ENCODE data around the gene ZXDC. TPM values are rescaled to one million over a fixed set of nuclear protein-coding genes. Genes with fewer than 3 reads are reported as not detected.

The ZXDC gene
- total RNA-seq, 4 donors from 2014 or later = 22.7 to 47.0 (median 27.9) TPM

DNA sequence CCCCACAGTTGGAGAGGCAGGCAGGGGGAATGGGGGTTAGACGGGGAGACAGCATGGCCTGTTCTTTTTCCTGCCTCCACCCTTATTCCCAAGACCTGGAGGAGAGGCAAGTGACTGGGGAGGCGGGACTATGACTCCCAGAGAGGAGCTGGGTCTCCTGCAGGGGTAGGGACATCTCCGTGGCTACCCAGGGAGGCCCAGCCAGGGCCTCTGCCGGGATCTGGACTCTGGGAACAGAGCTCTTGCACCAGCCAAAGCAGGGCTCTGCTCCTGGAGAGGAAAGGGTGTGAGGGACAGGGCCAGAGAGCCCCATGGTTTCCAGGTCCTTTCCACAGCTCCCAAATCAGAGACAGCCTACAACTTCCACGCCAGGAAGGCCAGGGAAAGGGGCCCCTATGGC lies 58.2 kb downstream of the ZXDC start:
- DNase-seq (ENCODE audit: low spot score) (no peak), ATAC-seq (ENCODE audit: low FRiP score) (no peak)
- TF ChIP-seq, protein P1, sequence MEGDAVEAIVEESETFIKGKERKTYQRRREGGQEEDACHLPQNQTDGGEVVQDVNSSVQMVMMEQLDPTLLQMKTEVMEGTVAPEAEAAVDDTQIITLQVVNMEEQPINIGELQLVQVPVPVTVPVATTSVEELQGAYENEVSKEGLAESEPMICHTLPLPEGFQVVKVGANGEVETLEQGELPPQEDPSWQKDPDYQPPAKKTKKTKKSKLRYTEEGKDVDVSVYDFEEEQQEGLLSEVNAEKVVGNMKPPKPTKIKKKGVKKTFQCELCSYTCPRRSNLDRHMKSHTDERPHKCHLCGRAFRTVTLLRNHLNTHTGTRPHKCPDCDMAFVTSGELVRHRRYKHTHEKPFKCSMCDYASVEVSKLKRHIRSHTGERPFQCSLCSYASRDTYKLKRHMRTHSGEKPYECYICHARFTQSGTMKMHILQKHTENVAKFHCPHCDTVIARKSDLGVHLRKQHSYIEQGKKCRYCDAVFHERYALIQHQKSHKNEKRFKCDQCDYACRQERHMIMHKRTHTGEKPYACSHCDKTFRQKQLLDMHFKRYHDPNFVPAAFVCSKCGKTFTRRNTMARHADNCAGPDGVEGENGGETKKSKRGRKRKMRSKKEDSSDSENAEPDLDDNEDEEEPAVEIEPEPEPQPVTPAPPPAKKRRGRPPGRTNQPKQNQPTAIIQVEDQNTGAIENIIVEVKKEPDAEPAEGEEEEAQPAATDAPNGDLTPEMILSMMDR (IDR thresholded peaks at IDR 0.05) = no peak

DNA sequence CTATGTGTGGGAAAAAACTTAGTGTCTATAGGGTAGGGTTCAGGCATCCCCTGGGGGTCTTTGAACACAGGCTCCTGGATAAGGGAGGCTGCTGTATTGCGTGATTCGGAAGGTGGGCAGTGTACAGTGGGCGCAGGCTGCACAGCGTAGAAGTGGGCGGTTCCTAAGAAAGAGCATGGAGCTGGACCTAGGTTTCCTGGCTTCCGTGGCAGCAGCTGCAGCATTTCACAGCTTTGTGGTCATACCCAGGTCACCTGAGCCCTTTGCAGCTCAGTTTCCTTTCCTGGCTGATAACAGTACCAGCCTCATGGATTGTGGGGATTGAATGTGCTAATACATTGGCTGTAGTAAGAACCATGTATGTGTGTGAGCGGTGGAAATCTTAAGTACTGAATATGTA lies 58.7 kb downstream of the ZXDC start:
- ATAC-seq (ENCODE audit: low FRiP score) (no peak), DNase-seq (ENCODE audit: low spot score) (no peak)
- TF ChIP-seq, protein P1 (IDR thresholded peaks at IDR 0.05) = no peak

DNA sequence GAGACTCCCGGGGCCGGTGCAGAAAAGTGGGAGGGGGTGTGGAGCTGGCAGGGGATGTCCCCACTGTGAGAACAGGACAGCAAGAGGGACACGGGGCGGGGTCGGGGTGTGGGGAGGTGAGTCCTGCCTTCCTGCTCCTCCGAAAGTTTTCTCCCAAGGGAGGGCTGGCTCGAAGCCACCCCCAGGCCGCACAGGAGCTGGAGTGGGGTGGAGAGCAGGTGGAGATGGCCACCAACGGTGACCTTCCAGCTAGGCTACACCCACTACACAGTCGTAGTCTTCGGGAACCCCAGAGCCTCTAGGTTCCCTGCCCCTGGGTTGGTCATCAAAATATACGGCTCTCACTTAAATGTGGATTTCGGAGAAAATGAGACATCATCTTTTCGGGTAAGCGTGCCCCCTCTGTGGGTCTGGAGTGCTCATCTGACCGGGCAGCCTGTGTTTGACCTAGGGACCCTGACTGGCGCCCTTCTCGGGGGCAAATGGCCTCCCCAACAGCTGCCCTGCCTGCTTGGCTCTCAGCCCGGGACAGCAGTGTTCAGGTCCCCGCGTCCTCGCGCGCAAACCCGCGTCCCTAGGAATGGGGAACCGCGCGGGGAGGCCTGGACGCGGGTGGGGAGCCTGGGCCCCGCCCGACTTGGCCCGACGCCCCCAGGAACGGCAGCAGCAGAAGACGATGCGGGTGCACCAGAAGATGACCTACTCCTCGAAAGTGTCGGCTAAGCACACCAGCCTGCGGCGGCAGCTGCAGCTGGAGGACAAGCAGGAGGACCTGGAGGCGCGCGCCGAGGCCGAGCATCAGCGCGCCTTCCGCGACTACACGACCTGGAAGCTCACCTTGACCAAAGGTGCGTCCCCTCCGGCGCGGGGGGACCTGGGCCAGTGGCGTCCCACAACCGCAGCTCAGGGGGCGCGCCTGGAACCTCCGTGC lies 59.8 kb downstream of the ZXDC start:
- ATAC-seq (ENCODE audit: low FRiP score) = no peak

DNA sequence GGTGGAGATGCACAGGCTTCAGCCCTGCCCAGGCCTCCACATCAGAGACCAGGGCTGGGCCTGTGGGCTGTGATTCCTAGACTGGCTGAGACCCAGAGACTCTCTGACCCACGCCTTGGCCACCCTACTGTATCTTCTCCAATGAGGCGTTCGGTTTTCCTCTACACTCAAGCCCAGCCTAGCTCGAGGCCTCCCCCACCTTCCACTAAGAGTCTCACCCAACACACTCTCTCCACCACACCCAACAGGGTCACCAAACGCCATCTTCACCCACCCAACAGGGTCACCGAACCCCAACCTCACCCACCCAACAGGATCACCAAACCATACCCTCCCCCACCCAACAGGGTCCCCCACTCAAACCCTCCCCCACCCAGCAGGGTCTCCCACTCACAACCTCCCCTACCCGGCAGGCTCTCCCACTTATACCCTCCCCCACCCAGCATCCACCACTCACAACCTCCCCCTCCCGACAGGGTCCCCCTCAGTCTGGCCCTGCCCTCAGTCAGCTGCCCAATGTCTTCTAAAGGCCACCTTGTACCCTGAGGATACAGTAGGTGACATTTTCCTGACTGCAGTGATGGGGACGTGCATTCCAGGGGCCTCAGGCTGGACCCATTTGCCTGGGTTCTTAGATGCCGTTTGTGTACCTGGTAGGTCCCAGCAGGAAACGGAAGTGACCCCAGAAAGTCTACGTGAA lies 60.6 kb downstream of the ZXDC start:
- DNase-seq (ENCODE audit: low spot score) (no peak), ATAC-seq (ENCODE audit: low FRiP score) (no peak)
- TF ChIP-seq, protein P1 (IDR thresholded peaks at IDR 0.05) = no peak

More for the DNA sequence above, 59.8 kb downstream of the ZXDC start:
- DNase-seq (ENCODE audit: low spot score) = no peak
- TF ChIP-seq, protein P1 (IDR thresholded peaks at IDR 0.05) = no peak

DNA sequence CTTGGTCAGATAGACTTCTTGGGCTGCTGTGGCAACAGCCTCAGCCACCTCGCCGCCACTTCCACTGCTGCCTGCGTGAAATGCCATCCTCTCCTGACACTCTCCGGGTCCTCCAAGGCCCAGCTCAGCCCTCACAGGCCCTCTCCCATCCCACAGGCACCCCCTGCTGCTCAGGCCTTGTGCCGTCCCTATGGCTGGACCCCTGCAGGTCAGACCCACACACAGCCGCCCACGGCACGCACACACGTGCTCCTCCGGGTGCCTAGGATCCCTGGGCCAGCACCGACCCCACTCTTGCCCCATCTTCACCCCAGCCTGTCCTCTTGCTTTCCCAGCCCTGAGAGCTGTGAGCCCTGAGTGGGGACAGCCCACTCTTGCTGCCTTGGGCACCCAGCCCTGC lies 61.3 kb downstream of the ZXDC start:
- DNase-seq (ENCODE audit: low spot score) (no peak), ATAC-seq (ENCODE audit: low FRiP score) (no peak)
- TF ChIP-seq, protein P1 (IDR thresholded peaks at IDR 0.05) = no peak

DNA sequence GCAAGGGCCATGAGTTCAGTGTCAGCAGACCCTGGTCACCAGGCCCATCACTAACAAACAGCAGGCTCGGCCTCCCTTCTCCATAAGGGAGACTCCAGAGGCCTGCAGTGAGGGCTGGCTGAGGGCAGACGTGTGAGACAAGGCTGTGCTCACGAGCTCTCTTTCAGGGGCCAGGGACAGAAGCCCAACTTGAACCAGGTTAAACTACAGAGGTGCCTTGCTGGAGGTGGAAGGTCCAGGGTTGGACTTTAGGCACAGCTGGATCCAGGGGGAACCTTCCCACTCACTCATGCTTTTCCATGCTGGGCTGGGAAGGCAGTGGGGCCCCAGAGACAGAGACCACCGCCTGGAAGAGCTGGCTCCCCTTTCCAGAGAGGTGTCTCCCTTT lies 62.0 kb downstream of the ZXDC start:
- TF ChIP-seq, protein P1 (IDR thresholded peaks at IDR 0.05) = no peak
- no peak for ATAC-seq (ENCODE audit: low FRiP score)
- DNase-seq (ENCODE audit: low spot score) = no peak

Data from omental fat pad (tissue), 4 donors.